ENCODE results near the gene CSF2.
"Not testable (repeated sequence)": the region's sequence is repeated elsewhere in the genome, so short reads cannot be mapped to it uniquely, and the experiment has no call there.

Gene CSF2

DNA sequence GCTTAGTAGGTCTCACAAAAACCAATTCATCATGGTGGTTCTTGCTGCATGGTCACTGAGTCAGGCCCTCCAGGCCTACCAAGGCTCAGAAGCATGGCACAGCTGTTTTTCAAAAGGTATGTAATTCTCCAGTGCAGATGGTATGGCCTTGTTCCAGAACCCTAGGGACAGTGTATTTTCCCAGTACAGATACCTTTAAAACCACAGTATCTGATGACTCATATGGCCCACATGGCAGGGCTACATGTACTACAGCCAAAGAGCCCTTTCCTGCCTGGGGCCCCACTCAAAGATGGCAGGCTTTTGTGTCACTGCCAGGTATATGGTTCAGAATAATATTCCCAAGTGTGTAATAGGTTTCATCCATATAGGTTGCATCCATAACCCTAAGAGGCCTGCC lies 16.5 kb downstream of the CSF2 start:
- peak; percentile 33 for DNase-seq (ENCODE audit: low read depth)

DNA sequence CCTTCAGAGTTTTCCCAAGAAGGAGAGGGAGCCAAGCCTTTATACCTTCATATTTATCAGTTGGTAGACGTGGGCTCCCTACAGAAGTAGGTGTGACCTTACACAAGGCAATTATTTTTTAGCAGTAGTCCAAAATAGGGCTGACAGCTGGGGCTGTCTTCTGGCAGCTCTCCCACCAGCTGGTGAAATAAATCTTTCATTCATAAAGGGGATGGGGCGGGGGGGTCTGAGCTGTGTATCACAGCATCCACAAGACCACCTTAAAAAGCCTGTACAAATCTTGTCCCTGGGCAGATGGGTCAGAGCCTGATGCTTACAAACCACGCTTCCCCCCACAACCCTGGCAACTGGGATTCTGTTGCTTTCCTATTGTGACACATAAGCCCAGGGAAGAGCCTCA lies 19.7 kb downstream of the CSF2 start:
- DNase-seq (ENCODE audit: low read depth) = no peak

DNA sequence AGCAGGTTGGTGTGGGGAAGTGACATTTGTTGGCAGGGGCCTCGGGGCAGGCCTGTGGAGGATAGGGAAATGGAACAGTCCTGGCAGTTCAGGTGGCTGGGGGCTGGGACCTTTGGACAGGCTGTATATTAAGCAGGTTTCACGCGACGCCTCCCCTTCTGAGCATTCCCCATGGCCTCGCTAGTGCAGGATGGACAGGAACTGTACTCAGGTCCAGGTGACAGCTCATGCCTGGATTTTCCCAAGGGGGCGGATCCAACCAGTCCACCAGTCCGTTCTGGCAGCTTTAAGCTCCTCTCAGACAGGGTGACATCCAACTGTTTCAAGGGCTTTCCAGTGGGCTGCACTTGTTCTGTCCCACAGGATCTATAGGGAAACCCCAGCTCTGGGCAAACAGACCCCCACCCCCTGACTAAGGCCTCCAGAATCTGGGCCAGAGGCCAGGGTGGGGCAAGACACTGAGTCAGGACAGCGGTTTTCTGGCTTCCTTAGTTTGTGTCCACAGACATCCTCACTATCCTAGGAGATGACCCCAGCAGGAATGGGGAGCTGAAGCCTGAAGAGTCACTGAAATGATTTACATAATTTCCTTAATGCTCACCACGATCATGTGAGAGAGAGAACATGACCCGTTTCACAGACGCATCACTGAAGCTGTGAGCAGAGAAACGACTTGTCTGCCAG lies 20.9 kb downstream of the CSF2 start:
- peak; percentile 73 for DNase-seq (ENCODE audit: low read depth)

DNA sequence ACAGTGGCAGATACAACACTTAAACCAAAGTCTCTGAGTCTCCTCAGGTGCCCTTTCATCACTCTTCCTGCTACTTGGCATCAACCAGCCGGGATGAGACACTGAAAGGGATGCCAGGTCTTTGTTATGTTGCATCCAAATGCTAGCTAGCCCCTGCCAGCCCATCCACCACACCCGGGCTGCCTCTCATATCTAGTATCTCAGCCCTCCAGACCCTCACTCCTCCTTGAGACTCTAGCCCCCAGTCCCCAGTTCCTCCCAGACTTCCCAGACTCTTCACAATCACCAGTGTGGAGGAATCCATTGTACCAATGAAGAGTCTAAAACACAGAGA lies 21.5 kb downstream of the CSF2 start:
- DNase-seq (ENCODE audit: low read depth) = no peak

DNA sequence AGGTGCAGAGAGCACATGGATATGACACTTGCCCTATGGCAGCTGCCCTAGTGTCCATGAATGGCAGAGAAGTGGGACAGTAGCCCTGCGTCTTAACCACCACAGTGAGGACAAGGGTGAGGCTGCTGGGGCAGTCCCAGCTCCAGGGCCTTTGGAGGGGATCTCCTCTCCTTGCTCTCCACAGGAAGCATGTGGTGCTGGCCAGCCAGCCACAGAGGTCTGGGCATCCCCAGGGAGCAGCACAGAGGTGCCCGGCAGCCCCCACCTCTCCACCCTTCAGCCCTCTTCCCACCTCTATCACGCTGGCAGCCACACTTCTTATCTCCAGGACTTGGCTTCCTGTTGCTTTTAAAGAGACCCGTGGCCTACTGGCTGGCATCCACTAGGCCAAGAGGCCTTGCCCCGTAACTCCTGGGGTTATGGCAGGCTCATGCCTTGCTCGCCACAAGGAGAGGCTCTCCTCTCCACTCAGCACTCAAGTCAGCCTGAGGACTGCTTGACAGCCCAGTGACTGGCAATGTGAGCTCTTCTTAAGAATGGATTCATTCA lies 21.9 kb downstream of the CSF2 start:
- no peak for DNase-seq (ENCODE audit: low read depth)

DNA sequence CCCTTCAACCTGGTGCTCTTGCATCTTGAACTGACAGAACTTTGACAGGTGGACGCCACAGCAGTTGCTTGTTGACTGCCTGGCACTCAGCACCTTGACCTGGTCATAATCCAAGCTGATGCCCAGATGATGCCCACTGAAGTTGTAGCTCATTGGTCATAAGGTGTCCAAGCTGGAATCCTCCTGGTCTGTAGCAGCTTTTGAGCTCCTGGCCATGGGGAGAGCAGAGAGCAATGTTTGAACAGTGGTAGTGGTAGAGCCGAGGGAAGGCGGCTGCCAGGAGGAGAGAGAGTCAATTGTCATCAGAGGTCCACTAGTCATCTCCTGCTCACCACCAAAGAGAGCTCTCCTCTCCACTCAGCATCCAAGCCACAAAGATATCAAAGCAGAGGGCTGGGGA lies 23.3 kb downstream of the CSF2 start:
- no peak for DNase-seq (ENCODE audit: low read depth)

DNA sequence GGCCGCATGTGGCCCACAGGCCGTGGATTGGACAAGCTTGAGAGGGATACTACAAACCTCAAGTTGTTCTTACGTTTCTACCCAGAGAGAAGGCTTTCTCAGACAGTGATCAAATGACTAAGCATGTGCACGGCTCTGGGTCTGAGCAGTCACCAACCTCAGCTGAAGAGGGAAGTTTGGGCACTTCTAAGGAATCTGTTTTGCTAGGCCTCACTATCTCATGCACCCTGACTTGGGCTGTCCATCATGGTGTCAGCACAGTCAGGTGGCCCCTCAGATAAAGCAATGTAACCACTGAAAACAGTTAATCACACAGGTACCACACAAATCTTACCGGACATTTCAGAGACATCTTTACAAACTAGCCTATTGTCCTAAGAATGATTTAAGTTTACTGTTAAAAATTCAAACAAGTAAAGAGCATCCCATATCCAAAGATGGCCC lies 24.6 kb downstream of the CSF2 start:
- no peak for DNase-seq (ENCODE audit: low read depth)

DNA sequence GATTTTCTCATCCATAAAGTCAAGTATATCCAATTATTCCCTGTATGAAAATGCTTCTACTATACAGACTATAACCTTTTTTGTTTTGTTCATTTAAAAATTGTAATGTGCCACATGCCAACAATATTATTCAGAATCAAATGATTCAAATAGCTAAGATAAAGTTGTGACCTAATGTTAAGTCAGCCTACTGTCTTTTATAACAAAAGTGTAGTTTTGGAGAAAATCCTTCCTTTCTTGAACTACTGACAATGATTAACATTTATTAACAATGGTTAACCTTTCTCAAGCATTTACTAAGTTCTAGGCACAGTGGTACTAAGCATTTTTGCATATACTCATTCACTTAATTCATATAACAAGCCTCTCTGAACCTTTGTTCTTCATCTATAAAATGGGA lies 25.0 kb downstream of the CSF2 start:
- no peak for DNase-seq (ENCODE audit: low read depth)

DNA sequence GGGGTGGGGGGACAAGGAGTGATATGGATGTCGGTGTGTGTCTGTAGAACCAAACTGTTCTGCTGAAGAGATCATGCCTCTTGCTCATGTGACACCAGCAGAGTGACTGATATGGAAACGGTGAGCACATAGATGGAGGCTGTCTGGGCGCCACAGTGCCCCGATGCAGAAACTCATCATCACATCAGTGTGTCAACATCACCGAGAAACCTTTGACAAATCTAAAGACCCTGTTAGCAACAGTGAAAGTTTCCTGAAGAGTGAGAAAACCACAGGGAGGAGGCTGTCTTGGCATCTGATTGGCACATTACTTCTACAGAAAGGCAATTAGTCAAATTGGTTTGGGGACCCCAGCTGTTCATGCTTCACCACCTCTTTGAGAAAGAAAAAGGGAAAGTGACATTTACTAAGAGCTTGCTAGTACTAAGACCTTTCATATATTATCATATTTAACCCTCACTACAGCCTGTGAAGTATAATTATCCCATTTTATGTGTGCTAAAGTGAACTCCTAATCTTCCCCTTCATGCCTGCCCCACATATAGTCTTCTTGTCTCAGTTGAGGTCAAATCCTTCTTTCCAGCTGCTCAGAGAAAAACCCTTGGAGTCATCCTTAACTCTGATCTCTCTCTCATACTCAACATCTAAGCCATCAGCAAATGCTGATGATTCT lies 25.6 kb downstream of the CSF2 start:
- no peak for DNase-seq (ENCODE audit: low read depth)

DNA sequence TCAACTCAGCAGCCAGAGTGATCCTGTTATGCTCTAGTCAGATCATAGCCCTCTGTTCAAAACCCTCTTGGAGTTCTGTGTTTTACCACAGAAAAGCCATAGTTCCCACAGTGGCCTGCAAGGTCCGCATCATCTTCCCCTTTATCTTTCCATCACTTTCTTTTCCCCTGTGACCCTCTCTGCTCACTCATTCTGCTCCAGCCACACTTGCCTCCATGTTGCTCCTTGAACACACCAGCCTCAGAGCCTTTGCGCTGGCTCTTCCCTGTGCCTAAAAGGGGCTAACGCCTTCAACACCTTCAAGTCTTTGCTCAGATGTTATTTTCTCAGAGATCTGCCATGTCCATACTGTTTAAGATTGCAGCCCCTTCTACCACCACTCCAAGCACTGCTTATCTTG lies 26.3 kb downstream of the CSF2 start:
- DNase-seq (ENCODE audit: low read depth) = no peak

DNA sequence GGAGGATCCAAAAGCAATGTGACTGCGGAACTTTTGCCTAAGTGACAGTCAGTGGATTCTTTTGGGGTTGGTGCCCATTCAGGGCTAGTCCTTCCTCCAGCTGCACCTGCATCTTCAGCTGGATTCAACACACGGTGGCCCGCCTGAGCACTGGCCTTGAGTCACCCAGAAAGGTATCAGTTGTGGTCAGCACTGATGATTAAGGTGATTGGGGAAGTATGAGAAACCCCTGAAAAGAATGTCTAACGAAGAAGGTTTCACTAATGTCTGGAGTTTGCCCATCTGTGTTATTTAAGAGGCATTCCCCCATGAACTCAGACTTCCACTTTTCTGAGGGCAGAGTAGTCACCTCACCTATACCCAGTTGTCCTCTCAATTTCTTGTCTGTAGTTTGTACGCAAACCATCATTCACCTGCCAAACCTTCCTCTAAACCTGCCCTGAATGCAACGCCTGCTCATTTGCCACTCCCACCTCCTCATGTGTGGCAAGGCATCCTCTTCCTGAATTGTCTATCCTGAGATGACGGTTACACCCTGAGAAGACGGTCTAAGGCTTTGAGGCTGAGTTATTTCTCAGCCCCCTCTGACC lies 27.2 kb downstream of the CSF2 start:
- no peak for DNase-seq (ENCODE audit: low read depth)

DNA sequence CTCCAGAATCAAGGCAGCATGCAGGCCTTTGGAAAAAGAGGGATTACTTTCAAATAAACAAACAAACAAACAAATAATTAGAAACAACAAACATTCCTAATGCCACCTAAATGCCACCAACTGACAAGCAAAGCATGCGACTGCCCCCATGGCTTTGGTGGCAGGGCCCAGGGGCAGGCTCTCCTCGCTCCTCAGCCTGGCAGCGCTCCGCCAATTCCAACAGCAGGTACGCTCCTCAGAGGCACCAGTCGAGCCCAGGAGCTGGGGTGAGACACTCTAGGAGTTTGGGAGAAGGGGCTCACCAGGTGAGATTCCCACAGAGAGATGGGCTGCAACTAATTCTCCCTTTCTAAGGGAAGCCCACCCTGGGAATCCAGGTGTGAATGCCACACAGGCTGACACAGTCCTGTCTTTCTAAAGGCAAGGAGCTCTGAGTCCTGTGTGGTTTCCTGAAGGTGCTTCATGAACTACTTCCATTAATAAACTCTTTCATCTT lies 27.8 kb downstream of the CSF2 start:
- no peak for DNase-seq (ENCODE audit: low read depth)

DNA sequence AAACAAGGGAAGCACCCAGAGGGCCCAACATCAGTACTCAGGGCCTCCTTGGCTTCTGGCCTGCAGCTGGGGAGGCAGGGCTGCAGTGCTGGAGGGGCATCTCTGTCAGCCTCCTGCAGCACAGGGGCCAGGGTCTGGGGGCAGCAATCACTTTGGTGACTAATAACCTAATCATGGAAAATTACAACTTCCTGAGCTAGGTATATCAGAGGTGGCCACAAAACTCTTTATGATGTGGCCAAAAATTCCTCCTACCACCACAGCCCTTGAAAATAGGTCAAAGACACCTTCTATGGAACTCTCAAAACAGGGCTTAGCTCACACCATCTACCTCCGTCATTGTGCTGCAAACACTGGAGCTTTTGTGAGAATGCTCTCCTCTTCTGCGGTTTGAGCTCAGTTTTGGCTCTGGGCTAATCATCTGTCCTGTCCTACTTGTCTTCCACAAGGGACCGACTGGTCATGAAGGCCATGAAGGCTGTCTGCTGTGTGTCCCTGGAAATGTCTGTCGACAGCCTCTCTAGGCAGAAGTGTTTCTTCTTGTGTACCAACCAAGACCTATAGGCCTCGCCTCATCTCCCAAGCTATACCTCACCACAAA lies 28.6 kb downstream of the CSF2 start:
- no peak for DNase-seq (ENCODE audit: low read depth)

DNA sequence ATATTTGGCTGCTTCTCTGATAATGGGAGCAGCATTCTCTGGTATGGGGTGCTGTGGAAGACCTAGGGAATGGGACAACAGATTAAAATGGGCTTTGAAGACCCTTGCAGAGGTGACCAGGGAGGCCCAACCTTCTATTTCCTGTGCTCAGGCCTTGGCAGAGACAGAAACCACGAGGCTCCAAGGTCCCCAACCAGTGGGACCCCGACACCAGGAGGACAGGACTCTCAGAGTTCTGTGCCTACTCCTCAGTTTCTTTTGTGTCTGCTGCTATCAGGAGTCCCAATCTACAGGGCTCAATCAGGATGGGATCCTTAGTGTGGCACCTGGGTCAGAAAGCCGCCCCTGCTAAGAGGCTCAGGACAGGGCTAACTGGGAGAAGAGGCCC lies 29.3 kb downstream of the CSF2 start:
- DNase-seq (ENCODE audit: low read depth) = no peak

DNA sequence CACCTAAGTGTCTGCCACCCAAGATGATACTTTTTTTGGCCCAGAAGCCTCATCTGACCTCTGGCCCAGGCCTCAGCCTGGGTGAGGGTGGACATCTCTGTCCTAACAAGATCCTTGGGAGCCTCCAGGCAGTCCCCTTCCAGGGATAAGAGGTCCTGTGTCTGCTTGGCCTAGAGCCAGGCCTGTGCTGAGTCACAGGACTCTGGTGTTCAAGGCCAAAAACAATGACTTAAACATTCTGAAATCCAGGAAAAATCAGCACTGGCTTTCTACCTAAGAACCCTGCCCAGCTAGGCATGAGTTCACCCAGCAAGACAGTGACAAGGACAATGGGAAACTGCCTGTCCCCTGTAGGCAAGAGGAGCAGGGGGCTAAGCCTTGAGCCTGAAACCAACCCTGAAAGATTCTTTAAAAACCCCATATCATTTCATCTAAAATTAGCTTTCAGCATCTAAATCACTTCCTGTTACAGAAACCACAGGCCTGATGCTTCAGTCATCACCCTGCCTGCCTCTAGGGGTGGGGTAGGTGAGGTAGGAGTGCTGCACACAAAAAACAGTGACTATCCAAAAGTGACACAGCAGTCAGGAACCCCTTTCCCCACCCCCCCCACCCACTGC lies 29.9 kb downstream of the CSF2 start:
- DNase-seq (ENCODE audit: low read depth) = peak; percentile 81

DNA sequence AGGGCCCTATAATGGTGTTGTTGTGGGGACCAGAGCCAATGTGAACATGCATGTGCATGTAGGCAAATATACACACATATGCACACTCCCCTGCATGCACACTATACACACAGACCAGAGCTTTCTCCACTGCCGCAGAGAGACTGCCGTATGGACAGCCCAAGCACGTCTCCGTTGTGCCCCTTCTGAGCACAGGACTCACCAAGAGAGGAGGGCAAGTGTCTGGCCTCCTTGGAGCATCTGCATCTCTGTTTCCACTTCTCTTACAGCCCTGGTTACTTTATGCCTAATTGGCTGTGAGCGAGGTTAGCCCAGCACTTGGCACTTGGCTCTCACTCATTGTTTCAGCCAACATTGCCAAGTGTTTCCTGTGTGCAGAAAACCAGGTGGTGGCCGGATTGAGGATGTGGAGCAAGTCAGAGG lies 30.4 kb downstream of the CSF2 start:
- DNase-seq (ENCODE audit: low read depth) = no peak

DNA sequence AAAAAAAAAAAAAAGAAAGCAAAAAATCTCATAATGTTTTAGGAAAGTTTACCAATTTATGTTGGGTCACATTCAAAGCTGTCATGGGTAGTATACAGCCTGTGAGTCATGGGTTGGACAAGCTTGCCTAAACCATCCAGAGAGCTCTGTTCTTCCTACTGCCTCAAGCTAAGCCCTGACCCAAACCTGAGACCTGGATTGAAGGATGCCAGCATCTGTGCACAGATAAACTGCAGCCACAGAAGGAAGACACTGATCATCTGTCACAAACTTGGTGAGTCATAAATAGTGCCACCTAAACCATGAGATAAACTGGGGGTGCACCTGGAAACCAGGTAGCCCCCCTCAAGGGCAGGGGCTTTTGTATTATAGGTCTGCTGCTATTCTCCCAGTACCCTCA lies 31.0 kb downstream of the CSF2 start:
- DNase-seq (ENCODE audit: low read depth) = no peak

DNA sequence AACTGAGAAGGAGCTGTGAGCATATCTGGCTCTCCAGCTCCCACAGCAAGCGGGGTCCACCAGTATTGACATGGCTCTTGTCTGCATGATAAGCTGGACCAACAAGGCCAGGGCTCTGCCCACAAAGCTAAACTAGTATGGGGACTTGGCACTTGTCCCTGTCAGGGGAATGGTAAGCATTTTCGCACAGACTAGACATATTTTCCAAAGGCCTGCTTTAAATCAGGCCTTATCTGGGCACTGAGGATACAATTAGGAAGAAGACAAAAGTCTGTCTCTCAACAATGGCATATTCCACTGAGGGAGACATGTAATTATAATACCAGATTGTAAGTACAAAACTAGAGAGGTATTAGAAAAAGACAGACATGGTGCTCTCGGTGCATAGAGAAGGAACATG lies 32.1 kb downstream of the CSF2 start:
- no peak for DNase-seq (ENCODE audit: low read depth)

DNA sequence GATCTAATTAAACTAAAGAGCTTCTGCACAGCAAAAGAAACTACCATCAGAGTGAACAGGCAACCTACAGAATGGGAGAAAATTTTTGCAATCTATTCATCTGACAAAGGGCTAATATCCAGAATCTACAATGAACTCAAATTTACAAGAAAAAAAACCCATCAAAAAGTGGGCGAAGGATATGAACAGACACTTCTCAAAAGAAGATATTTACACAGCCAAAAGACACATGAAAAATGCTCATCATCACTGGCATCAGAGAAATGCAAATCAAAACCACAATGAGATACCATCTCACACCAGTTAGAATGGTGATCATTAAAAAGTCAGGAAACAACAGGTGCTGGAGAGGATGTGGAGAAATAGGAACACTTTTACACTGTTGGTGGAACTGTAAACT lies 34.9 kb downstream of the CSF2 start:
- not testable (repeated sequence) for DNase-seq (ENCODE audit: low read depth)

DNA sequence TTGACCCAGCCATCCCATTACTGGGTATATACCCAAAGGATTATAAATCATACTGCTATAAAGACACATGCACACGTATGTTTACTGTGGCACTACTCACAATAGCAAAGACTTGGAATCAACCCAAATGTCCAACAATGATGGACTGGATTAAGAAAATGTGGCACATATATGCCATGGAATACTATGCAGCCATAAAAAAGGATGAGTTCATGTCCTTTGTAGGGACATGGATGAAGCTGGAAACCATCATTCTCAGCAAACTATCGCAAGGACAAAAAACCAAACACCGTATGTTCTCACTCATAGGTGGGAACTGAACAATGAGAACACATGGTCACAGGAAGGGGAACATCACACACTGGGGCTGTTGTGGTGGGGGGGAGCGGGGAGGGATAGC lies 35.4 kb downstream of the CSF2 start:
- DNase-seq (ENCODE audit: low read depth) = not testable (repeated sequence)

DNA sequence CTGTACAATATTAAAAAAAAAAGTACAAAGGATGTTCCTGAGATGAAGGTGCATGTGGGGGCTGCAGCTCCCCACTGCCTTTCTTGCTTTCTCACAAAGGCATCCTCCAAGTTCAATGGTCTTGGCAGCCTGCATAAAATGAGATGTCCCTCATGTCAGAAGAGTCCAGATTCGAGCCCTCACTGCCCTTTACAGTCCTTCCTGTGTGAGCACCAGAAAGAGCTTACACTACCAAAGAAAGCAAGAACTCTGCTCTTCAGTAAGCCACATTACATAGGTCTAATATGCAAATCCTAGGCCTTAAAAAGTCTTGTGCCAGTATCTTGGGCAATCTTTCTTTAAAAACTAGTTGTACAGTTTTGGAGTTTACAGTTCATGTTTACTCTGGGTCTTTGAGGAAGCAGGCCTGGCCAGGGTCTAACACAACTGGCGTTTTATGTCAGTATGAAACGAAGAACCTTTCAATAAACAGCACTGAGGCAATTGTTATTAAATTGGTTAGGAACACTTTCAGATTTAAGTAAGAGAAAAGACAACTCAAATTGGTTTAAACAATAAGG lies 36.0 kb downstream of the CSF2 start:
- DNase-seq (ENCODE audit: low read depth) = no peak

DNA sequence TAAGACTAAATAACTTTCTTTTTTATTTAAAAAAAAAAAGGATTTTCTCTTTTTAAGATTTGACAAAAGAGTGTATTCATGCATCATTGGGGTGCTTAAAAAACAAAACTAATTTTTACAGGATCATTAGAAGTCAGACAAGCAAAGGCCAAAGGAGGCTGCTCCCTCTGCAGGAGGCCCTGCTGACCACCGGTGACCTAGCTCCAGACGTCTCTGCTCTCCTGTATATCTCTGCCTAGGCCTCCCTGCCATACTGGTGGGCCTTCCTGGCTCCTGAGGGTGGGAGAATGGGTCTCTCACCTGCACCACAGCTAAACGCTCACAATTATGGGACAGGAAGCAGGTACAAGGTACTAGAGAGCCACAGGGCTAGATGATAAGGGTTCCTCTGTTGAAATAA lies 36.6 kb downstream of the CSF2 start:
- DNase-seq (ENCODE audit: low read depth) = no peak

Measured in fibroblast of the conjunctiva (primary cell).